Loucy (cell line): Measurements from ENCODE around the gene FGFBP3.

Source experiments
- H2AFZ ChIP-seq: fragments of 200-600 bp; sonication (generic); 2 replicates; pipeline ENCODE4 v1.6.0; 2016; ENCODE audit warnings: antibody characterized with exemption, mild to moderate bottlenecking, low read length, moderate library complexity
- H3F3A ChIP-seq: fragments of 200-600 bp; 2 replicates; pipeline ENCODE4 v1.6.0; 2016; ENCODE audit warnings: antibody characterized with exemption, low read depth, mild to moderate bottlenecking
- H3K27me3 ChIP-seq: fragments of 200-600 bp; sonication (generic); 2 replicates; pipeline ENCODE4 v1.6.1; 2014; ENCODE audit warnings: low read length, mild to moderate bottlenecking; ENCODE audit not compliant: insufficient read depth, poor library complexity, severe bottlenecking
- H3K36me3 ChIP-seq: fragments of 200-600 bp; sonication (generic); 2 replicates; pipeline ENCODE4 v1.6.1; 2016; ENCODE audit warnings: low read length; ENCODE audit not compliant: insufficient read depth
- H3K4me1 ChIP-seq: fragments of 200-600 bp; sonication (generic); 2 replicates; pipeline ENCODE4 v1.5.1; 2014; ENCODE audit warnings: low read length, mild to moderate bottlenecking; ENCODE audit not compliant: insufficient read depth, poor library complexity, severe bottlenecking
- H3K4me2 ChIP-seq: fragments of 200-600 bp; sonication (generic); 2 replicates; pipeline ENCODE4 v1.6.0; 2014; ENCODE audit warnings: antibody characterized with exemption, low read length, low read depth, mild to moderate bottlenecking; ENCODE audit not compliant: poor library complexity, severe bottlenecking
- H3K4me3 ChIP-seq: fragments of 200-600 bp; sonication (generic); 2 replicates; pipeline ENCODE4 v1.5.1; 2014; ENCODE audit warnings: low read length, mild to moderate bottlenecking, mixed read lengths; ENCODE audit not compliant: poor library complexity, severe bottlenecking
- H3K79me2 ChIP-seq: fragments of 200-600 bp; sonication (generic); 2 replicates; pipeline ENCODE4 v1.6.1; 2014; ENCODE audit warnings: low read length; ENCODE audit not compliant: insufficient read depth
- H3K9ac ChIP-seq: fragments of 200-600 bp; sonication (generic); 2 replicates; pipeline ENCODE4 v1.6.0; 2014; ENCODE audit warnings: mild to moderate bottlenecking, low read depth, low read length, moderate library complexity; ENCODE audit not compliant: poor library complexity, severe bottlenecking
- H3K9me2 ChIP-seq: fragments of 200-600 bp; sonication (generic); replicated peaks from 2 replicates; pipeline ENCODE4 v1.6.1; 2016; ENCODE audit warnings: low read depth, low read length, mixed read lengths
- H3K9me3 ChIP-seq: fragments of 200-600 bp; sonication (generic); 2 replicates; pipeline ENCODE4 v1.6.1; 2014; ENCODE audit warnings: mild to moderate bottlenecking, antibody characterized with exemption, low read length, low read depth; ENCODE audit not compliant: insufficient read depth
- H4K20me1 ChIP-seq: fragments of 200-600 bp; sonication (generic); 2 replicates; pipeline ENCODE4 v1.6.0; 2014; ENCODE audit warnings: antibody characterized with exemption, low read length, mild to moderate bottlenecking; ENCODE audit not compliant: insufficient read depth, poor library complexity, severe bottlenecking
- EZH2phosphoT487 ChIP-seq: fragments of 200-600 bp; IDR thresholded peaks from 2 replicates; pipeline ENCODE4 v1.6.1; 2018; ENCODE audit warnings: antibody characterized with exemption, mild to moderate bottlenecking, moderate library complexity, borderline replicate concordance
- TF ChIP-seq, protein P1 (sequence below): fragments of 200-600 bp; sonication (generic); conservative IDR thresholded peaks from 2 replicates; pipeline ENCODE4 v1.5.1; 2014; ENCODE audit warnings: mild to moderate bottlenecking, antibody characterized with exemption, low read length

The FGFBP3 gene

DNA sequence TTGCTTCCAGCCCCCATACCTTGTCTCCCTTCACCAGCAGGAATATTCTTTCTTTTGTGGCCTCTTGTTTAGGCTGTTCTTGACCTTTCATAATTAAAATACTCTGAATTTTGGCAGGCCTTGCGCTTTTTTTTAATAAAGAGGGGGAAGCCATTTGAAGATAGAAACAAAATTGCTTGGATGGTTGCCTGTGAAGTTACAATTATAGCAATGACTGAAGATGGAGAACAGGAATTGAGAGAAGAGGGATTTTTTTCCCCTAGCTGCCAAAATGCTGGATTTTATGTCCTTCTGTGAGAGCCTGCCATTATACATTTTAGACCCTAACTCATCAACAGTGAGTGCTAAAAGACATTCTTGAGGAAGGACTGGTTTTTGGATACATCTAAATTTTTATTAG is 24.8 kb downstream of the FGFBP3 start:
- Histone ChIP-seq H3K9ac (no peak overlapping the region), H3K4me1 (peaks cover 4% of the 10 kb centered on the region), H3K4me3 (no peak overlapping the region), H3K9me2 (no peaks in the 10 kb centered on the region), H2AFZ (peak overlapping the region; percentile 6; the same call in 1 of the 2 replicates), H3K36me3 (no peaks in the 10 kb centered on the region), H4K20me1 (no peaks in the 10 kb centered on the region), H3K9me3 (no peaks in the 10 kb centered on the region), H3F3A (no peaks in the 10 kb centered on the region), H3K4me2 (no peak overlapping the region), H3K27me3 (no peaks in the 10 kb centered on the region), H3K79me2 (no peaks in the 10 kb centered on the region)
- TF ChIP-seq, protein P1, sequence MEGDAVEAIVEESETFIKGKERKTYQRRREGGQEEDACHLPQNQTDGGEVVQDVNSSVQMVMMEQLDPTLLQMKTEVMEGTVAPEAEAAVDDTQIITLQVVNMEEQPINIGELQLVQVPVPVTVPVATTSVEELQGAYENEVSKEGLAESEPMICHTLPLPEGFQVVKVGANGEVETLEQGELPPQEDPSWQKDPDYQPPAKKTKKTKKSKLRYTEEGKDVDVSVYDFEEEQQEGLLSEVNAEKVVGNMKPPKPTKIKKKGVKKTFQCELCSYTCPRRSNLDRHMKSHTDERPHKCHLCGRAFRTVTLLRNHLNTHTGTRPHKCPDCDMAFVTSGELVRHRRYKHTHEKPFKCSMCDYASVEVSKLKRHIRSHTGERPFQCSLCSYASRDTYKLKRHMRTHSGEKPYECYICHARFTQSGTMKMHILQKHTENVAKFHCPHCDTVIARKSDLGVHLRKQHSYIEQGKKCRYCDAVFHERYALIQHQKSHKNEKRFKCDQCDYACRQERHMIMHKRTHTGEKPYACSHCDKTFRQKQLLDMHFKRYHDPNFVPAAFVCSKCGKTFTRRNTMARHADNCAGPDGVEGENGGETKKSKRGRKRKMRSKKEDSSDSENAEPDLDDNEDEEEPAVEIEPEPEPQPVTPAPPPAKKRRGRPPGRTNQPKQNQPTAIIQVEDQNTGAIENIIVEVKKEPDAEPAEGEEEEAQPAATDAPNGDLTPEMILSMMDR: no peak
- TF ChIP-seq EZH2phosphoT487: no peak

DNA sequence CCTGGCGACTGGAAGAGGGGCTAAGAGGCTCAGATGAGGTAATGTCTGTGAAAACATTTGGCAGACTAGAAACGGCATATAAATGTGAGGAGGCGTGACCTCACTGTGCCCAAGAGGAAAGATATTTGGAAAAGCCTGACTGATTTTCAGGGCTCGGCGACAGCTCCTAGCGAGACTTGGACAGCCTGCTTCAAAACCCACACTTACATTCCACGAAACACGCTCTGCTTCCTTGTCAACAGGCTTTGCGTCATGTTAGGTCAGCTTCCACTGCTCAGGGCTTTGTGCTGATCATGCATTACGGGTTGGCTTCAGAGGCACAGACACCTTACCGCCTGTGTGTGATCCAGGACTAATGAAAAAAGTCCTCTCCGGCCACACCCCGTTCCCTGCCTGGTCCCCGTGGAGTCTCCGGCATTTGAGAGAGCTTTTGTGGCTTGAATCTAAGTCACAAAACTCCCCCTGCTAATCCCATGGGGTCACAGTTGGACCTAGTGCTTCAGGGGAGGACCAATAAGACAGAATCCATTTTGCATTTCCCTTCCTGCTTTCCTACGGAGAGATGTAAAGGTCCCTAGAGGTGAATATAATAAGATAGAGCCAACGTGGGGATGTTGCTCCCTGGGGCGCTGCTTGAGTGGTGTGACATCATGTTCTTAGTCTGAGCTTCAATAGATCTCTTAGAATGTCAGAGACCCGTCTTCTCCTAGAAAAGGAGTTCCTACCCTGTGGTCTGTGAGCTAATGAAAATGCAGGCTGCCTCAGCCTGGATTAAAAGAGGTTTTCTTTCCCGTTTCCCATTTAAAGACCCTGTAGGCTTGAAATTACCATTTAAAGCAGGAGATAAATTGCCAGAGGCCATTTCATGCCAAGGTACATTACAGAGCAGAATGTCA is 25.5 kb downstream of the FGFBP3 start:
- Histone ChIP-seq H3K4me3 (no peak overlapping the region), H3K4me1 (peaks cover 4% of the 10 kb centered on the region), H3K27me3 (no peaks in the 10 kb centered on the region), H3K9ac (no peak overlapping the region), H4K20me1 (no peaks in the 10 kb centered on the region), H3K79me2 (no peaks in the 10 kb centered on the region), H3F3A (no peaks in the 10 kb centered on the region), H3K4me2 (no peak overlapping the region), H3K36me3 (no peaks in the 10 kb centered on the region), H2AFZ (peak overlapping the region; percentile 6; the same call in 1 of the 2 replicates), H3K9me3 (no peaks in the 10 kb centered on the region), H3K9me2 (no peaks in the 10 kb centered on the region)
- TF ChIP-seq, protein P1: no peak
- no peak for TF ChIP-seq EZH2phosphoT487

DNA sequence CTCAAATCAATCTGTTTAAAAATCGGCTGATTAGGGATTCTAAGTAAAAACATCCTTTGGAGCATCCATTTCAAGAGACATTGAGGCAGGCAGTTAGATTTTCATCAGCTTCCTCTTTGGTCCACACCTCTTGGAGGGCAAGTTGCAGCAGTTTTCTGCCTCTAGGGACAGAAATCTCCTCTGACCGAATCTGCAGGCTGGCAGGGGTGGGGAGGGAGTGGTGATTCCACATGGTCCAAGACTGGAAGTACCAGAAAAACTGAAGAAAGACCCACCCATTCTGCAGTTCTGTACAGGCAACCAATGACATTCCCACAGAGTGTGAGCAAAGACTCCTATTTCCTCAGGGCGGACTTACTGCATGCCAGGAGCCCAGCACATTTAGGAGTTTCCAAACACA is 29.0 kb downstream of the FGFBP3 start:
- Histone ChIP-seq H3K36me3 (no peaks in the 10 kb centered on the region), H3K27me3 (no peaks in the 10 kb centered on the region), H3F3A (no peaks in the 10 kb centered on the region), H3K9ac (no peak overlapping the region), H3K79me2 (no peaks in the 10 kb centered on the region), H4K20me1 (no peaks in the 10 kb centered on the region), H3K4me2 (no peak overlapping the region), H3K9me2 (no peaks in the 10 kb centered on the region), H3K4me3 (no peak overlapping the region), H2AFZ (no peak overlapping the region), H3K4me1 (no peaks in the 10 kb centered on the region), H3K9me3 (no peaks in the 10 kb centered on the region)
- TF ChIP-seq EZH2phosphoT487: no peak
- TF ChIP-seq, protein P1: no peak
